Posterior vena cava (tissue), 2 donors: ENCODE results near the gene CBX4. TPM values are rescaled to one million over a fixed set of nuclear protein-coding genes. Genes with fewer than 3 reads are reported as not detected.
"Not testable (repeated sequence)": the region's sequence is repeated elsewhere in the genome, so short reads cannot be mapped to it uniquely, and the experiment has no call there.

Source experiments
- DNase-seq: peaks from one replicate; pipeline ENCODE4 v3.0.0-alpha.2; 2020; ENCODE audit warnings: low spot score
- intact Hi-C, 2 donors: fragments of 100-400 bp; cut with DNase I; formaldehyde crosslinking; loops; one replicate each; pipeline versions ENCODE4 v1.14.1 to v1.14.2; 2022 to 2023
- total RNA-seq, 2 donors: library from RNA; stranded (reverse); fragmentation: NEBNext Ultra II Directional; extraction: Animal tissue kit (Norgen Biotek cat#: 25700); gene quantifications; one replicate each; pipeline ENCODE4 v1.2.1, GENCODE V29; 2021
- donor health status: DM: yes; HTN: yes; CAD: no.
- donor health status: DM: yes; HTN: yes; CAD: no.

CBX4 gene
- total RNA-seq, 2 donors from 2014 or later, result 11.5 to 14.4 TPM

DNA sequence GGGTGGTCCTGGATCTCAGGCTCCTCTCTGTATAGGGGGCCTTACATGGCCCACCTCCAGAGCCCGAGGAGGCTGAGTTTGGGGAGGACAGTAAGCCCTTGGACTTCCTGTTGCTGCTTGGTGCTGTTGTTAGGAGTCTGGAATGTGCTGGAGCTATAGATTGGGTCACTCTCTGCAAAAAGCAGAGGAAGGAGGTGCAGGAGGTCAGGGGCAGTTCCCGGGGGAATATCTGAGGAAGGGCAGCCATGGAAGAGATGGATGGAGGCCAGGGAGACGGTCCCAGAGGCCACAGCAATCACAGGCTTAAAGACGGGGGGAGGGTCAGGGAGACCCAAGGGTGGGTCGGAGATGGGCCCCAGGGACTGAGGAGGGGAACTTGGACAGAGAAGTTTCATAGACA, 23.0 kb upstream of the CBX4 start:
- no peak for DNase-seq
- intact Hi-C loops, result no loop called here

DNA sequence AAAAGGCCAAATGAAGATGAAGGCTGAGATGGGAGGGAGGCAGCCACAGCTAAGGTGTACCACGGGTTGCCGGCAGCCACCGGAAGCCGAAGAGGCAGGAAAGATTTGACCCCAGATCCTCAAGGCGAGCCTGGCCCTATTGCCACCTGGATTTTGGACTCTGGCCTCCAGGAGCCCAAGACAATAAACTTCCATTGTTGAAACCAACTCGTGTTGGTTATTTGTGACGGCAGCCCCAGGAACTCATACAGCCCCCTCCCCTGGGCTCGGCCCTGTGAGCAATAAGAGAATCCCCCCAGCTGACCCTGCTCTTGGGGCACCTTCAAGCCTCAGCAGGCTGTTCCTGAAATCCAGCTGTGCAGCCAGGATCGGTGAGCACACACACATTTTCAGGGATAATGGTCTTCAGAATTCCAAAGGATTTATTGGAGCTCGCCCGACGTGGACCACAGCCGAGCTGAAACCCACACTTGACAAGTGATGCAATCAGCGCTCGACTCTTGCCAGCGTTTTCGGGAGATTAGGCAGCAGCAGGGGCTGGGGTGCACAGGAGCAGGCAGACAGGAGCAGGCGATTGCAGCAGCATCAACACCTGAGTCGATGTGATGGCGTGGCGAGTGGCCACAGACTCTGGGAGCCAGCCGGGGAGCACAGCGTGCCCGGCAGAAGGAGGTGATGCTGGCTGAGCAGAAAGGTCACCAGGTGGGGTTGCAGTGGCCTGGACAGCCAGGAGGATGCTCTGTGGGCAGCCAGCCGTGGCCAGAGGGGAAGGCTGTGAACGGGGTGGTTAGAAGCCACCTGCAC, 22.4 kb upstream of the CBX4 start:
- no peak for DNase-seq

DNA sequence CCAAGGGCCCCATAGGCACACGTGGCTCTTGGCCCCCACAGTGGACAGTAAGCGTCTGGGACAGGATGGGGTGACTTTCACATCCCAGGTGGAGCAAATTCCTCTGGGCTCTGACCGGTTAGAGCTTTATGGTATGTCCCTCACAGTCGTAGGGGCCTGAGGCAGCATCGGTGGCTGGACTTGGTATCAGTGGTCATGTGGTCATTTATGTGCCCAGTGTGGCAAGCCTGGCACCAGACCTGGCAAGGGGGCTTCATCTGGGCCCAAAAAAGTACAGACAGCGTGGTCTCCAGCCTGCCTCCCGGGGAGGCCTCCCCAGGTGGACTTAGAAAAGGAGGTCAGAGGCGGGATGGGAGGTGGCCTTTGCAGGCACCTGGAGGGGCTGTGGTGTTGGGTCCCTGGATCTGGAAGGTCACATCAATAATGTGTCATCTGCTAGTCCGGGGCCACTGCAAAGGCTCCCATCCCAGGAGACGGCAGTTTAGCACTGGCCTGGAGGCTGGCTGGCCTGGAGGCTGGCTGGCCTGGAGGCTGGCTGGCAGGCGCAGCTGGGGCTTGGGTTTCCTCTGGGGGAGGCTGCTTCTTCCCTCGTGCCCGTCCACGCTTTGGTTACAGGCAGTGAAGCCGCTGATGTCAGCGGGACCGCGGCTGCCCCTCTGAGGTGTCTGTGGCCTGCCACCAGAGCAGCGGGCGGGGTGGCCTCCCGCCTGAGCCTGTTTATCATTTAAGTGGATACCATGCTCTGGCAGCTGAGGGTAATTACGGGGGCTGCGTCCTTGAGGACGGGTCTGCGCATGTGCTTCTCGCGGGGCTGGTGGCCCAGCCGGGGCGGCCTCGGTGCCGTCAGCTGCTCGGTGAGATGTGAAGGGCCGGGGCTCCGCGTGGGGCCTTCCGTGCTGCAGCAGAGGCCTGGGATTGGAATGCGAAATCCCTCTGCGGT, 20.7 kb upstream of the CBX4 start:
- intact Hi-C loops, result no loop called here
- no peak for DNase-seq

More for the DNA sequence above, 22.4 kb upstream of the CBX4 start:
- intact Hi-C loops, result no loop called here

DNA sequence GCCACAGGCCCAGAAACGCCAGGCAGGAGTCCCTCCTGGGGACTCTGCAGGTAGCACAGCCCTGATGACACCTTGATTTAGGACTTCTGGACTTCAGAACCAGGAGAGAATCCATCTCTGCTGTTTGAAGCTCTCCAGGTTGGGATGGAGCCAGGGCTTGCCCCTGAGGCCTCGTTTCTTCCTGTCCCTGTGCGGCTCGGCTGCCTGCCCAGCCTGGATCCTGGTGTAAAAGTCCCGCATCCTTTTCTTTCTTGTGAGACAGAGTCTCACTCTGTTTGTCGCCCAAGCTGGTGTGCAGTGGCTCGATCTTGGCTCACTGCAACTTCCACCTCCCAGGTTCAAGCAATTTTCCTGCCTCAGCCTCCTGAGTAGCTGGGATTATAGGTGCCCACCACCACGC, 17.9 kb upstream of the CBX4 start:
- intact Hi-C loops, result no loop called here
- DNase-seq, result no peak

DNA sequence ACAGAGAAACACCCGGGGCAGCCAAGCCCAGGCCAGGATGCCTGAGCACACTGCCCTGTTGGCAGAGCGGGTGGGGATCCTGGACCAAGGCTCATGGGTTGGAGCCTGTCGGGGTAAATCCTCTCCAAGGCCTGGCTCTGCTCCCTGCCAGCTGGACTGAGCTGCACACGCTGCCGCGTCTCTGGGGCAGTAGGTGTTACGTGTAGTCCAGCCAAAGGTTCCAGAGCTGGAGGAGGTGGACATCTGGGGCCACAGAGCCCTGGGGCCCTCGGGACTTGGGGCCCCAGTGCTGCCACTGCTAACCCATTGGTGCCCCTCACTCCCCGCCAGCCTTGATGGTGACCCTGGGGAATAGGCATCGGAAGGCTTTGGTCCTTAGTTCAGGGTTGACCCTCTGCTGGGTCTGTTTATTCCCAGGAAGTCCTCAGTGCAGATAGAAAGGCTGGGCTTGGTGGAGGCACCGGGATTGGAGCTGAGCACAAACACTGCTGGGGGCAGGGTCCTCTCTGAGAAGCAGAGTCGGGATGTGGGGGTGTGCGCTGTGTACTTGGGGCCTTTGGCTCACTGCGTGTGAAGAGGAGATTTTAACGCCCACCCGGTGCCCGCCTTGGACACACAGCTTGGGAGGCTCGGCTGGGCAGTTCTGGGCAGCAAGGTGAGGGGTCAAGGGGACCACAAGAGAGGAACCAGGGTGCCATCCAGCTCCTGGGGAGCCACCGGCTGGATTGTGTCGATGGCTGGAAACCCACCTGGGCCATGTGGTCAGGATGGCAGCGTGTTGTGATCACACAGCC, 16.3 kb upstream of the CBX4 start:
- DNase-seq, result no peak
- intact Hi-C loops, result no loop called here

DNA sequence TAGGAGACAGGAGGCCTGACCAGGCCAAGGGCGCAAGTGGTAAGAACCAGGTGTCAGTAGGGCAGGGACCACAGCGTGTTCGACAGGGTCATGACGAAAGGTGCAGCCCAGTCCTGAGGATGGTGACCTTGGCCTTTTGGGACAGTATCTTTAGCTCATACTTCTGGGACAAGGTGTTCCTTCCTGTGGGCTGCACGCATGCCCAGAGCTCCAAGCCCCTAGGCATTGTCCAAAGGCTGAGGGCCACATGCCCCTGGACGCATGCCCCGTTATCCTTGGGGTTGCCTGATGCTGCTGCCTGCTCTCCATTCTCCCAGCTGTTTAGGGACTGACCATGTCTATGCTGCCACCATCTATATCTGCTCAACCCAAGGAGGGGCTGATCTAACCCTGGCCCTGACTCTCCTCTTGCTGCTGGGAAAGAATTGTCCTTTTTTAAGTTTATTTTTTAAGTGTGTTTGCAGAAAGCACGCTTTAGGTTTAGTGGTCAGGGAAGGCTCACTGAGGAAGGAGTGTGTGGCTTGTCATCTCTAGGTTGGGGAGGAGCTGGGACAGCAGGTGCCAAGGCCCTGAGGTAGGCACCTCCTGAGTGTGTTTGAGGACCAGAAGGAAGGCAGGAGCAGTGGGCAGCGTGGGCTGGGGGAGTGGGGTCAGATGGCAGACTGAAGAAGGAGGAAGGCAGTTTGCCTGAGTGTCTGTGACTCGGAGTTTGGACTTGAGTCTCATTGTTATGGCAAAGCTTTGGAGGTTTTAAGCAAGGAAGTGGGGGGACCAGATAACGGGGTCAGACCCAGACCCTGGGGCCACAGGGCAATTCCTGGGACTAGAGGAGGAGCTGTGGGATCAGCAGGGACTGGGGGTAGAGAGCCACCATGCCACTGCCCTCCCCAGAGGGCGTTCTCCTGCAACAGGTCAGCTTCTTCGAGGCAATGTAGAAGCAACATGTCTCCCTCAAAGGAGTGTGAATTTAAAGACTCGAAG, 15.1 kb upstream of the CBX4 start:
- DNase-seq, result no peak
- intact Hi-C loops, result no loop called here

DNA sequence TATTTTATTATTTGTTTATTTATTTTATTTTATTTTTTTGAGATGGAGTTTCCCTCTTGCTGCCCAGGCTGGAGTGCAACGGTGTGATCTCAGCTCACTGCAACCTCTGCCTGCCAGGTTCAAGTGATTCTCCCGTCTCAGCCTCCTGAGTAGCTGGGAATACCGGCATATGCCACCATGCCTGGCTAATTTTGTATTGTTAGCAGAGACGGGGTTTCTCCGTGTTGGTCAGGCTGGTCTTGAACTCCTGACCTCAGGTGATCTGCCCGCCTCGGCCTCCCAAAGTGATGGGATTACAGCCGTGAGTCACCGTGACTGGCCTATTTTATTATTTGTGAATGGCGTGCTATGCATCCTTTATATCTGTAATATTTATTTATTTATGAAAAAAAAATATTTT, 13.9 kb upstream of the CBX4 start:
- DNase-seq, intact Hi-C loops: not testable (repeated sequence)

DNA sequence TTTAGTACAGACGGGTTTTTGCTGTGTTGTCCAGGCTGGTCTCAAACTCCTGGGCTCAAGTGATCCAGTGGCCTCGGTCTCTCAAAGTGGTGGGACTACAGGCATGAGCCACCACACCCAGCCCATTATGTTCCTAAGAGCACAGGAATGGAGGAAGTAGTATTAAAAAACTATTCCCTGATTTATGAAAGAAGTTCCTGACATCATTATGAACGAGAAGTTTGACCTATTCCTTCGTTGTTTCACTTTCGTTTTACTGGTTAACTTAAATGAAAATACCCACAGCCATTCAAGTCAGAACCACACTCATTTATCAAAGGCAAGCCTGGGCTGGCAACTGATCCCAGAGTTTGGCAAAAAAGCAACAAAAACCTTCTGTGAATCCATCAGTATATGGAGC, 13.5 kb upstream of the CBX4 start:
- intact Hi-C loops, result no loop called here
- no peak for DNase-seq

DNA sequence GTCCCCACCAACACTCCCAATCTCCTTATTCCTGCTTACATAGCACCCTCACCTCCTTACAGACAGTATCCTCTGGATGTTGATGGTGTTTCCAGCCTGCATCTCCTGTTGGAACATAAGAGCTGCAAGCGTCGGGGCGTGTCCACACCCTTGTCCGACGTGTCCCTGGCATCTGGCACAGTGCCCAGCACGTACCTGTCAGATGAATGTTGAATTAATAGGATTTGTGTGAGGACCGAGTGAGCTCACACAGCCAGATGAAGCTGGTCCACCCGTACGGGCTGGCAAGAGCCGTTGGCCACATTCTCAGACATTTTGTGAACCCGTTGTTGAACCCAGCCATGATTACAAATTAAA, 12.2 kb upstream of the CBX4 start:
- no peak for DNase-seq
- intact Hi-C loops, result no loop called here

DNA sequence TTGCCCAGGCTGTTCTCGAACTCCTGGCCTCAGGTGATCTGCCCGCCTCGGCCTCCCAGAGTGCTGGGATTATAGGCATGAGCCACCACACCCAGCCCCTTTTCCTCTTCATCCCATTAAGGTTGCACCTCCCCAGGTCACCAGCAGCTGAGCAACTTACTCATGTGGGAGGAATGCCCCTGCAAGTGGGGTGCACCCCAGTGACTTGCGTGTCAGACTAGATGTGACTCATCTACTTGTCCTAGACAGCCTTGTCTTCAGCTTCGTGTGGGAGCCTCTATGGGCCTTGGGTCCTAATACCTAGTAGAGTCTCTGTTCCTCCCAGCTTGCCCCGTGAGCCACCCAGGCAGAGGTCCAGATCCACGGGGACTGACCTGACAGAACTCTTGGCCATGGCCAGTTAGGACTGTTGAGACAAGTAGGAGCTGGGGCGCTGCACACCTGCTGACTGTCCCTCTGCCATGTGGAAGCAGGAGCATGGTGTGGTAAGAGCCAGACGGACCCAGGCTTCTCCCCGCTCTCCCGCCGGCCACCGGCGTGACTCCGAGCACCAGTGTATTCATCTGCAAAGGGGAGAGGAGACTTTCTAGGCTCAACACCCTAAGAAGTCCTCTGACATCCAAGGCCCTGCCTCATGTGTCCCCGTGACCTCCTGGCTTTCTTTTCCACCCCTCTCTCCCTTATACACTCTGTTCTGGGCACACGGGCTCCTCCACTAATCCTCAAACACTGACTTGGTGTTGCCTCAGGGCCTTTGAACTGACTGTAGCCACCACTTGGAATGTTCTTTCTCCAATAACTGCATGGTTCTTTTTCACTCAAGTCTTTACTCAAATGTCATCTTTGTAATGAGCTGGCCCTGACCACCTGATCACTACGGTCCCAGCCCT, 11.6 kb upstream of the CBX4 start:
- intact Hi-C loops, result no loop called here
- no peak for DNase-seq

DNA sequence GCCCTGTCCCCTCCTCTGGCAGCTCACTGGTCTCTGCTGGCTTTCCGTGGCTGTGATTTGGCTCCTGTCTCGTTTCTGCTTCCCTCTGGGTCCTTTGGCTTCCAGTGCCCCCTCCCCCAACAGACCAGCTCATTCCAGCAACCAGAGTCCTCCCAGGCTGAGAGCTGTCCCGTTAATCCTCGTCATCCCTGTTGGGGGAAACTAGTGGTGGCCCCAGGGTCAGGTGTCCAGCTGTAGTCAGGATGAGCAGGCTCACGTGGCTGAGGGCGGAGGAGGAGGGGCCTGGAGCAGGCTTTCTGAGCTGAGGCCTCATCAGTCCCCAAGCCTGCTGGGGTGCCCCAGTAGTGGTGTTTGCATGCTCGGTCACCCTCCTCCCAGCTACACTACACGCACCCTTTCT, 10.7 kb upstream of the CBX4 start:
- intact Hi-C loops, result loop anchor here in 1 of 2 donors (10.0 kb wide), 1 partner anchor 55 kb away; the partner anchor contains the start of gene CBX8
- DNase-seq, result no peak

DNA sequence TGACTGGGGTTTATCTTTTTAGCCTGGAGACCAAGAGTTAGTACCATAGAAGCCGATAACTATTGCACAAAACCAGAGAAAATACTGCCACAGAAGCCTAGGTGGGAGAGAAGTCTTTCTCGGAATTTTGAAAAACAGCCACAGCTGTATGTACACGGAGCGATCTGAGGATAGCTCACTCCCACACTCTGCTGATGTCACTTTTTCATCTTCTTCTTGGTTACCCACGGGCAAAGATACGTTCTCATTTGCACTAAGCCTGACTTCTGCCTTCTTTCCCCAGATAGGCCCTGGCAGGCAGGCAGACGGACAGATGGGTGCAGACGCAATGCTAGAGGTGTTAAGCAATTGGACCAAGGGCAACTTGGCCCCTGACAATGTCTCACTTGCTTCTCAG, 9.1 kb upstream of the CBX4 start:
- intact Hi-C loops, result loop anchor here in 1 of 2 donors (10.0 kb wide), 1 partner anchor 54 kb away; the partner anchor contains the start of gene CBX8
- DNase-seq, result no peak

DNA sequence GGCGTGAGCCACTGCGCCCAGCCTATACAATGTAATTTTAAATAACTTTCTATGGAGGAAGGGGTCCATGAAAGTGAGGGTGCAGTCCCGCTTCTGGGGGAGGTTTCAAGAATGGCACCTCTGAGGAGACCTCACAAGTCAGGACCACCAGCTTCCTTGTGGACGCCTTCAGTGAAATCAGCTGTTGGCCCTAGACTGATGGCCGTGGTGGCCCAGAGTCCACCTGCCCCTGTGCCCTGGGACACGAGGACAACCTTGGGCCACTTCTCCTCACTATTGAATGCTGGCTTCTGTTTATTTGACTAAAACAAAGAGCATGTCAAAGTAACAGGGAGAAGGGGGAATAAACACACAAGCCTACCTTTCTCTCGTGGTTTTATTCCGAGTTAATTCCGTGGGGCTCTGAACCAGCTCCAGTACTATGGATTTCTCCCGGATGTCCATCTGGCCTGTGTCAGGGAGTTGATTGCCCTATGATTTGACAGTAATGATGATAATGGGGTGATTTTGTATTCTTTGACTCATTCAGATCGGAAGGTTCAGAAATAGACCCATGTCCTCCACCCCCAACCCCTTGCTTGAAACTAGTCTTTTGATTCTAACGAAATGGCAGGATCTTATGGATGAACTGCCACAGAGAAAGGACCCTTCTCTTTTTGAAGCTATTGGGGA, 8.6 kb upstream of the CBX4 start:
- intact Hi-C loops, result loop anchor here in 1 of 2 donors (10.0 kb wide), 1 partner anchor 53 kb away; the partner anchor contains the start of gene CBX8
- DNase-seq, result no peak

DNA sequence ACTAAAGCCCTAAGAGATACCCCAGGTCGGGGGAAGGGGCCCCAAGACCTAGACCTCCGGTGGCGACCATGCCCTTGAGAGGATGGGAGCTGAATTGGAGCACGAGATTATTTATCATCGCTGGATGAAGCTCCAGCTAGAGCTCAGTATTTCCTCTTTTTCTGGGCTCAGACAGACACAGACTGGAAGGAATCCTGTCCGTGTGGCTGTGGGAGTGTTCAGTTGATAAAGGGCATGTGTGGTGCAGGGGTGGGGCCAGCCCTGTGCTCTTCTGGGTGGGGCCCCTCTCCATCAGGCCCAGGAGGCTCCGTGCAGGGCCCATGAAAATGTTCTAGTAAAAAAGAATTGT, 6.3 kb upstream of the CBX4 start:
- DNase-seq, result no peak
- intact Hi-C loops, result loop anchor here in 1 of 2 donors (10.0 kb wide), 1 partner anchor 51 kb away; the partner anchor contains the start of gene CBX8

DNA sequence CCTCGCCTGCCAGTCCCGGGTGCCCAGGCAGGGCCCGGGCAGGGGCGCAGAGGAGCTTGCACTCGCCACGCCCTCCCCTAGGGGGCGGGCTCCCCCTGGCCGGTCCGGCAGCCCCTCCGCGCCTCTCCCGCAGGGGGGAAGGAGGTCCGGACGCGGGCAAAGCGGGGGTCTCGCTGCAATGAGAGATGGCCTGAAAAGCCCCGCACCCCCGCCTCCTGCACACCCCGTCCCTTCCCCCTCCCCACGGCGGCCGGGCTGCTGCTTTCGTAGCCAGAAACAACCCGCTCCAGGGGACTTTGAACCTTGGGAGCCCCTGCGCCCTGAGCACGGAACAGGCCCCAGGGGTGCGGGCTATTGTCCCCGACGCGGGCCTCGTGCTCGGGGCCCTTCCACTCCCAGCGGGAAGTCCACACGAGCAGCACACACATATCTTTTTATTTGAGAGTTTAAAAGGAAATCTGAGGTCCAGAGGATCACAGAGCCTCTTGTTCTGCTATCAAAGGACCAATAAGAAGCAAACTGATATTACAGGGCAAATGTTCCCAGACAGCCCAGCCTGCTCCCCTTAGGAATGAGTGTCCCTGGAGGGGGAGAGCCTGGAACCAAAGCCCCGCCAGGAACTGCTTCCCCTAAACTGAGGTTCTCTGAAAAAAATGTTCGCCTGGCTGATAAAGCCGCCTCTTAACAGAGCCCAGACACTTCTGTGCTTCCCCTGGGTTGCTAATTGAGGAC, 5.8 kb upstream of the CBX4 start:
- no peak for DNase-seq
- intact Hi-C loops, result loop anchor here in 1 of 2 donors (10.0 kb wide), 1 partner anchor 50 kb away; the partner anchor contains the start of gene CBX8
